ENCODE results near the gene TBC1D21.

DNA sequence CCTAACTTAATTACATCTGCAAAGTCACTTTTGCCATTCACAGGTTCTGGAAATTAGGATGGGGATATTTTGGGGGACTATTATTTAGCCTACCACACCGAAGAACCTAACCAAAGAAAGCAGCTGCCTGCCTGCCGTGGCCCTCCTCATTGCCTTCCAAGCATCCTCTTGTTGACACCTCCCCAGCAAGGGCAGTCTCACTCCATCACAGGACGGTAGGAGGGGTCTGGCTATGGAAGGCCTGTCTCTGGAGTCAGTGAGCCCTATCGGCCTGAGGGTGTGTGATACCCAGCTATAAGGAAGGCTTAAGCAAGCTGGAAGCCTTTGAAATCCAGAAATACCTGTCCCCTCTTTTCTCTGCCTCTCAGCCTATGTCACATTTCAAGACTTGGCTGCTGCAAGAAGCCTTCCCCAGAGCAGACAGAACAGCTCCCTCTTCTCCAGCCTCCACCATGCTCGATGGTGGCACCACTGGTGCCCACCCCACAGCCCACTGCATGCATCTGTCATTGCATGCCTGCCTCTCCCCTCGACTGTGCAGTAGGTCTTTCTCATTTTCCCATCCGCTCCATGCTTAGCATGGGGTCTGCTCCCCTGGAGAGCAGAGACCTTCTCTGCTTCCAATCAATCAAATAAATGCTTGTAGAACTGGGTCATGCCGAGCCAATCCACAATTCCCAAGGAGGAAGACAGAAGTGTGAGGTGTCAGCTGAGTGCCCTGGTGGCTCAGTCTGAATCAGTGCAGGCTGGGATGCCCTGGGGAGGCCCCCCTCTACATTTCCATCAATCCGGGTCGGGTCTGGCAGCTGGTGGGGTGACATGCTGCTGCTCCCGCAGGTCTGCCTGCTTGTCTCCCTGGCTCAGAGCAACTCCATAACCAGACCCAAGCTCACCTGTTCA lies 29.0 kb downstream of the TBC1D21 start:
- TF ChIP-seq CTCF (IDR thresholded peaks at IDR 0.05; ENCODE audit: insufficient read depth, low read depth, low read length) (no peak), EZH2 (IDR thresholded peaks at IDR 0.05; ENCODE audit: insufficient read depth, low read length) (no peak)

Measured in astrocyte (in vitro differentiated cells and primary cell).